HT1080 (cell line): ENCODE results near the gene TMEM81. TPM values are rescaled to one million over a fixed set of nuclear protein-coding genes. Genes with fewer than 3 reads are reported as not detected.

ENCODE experiments used
- DNase-seq: peaks from one replicate; pipeline ENCODE4 v3.0.0-alpha.2; 2015; ENCODE audit warnings: low read depth
- total RNA-seq: library from RNA; depleted of rRNA; stranded (reverse); fragments of >200 nt; shearing (Covaris generic); gene quantifications from 2 replicates; pipeline ENCODE4 v1.2.3, GENCODE V29; 2014

The TMEM81 gene
- total RNA-seq, 1 experiment from 2014 or later = 1.2 TPM

GRCh38 chr1:205077158-205077933, 6.9 kb downstream of the TMEM81 start:
- DNase-seq = no peak

GRCh38 chr1:205076245-205076761, 8.0 kb downstream of the TMEM81 start:
- DNase-seq = no peak

- no peak for DNase-seq
Measured at GRCh38 chr1:205075642-205076155, 8.6 kb downstream of the TMEM81 start.

- peak; percentile 6 for DNase-seq
Measured at GRCh38 chr1:205074513-205074912, 9.7 kb downstream of the TMEM81 start.

- DNase-seq = no peak
Measured at GRCh38 chr1:205074084-205074483, 10.2 kb downstream of the TMEM81 start.

- DNase-seq = peak; percentile 36
Measured at GRCh38 chr1:205073511-205073910, 10.7 kb downstream of the TMEM81 start.

- no peak for DNase-seq
Measured at GRCh38 chr1:205072881-205073280, 11.4 kb downstream of the TMEM81 start.

GRCh38 chr1:205072286-205072685, 12.0 kb downstream of the TMEM81 start:
- no peak for DNase-seq

- no peak for DNase-seq
Measured at GRCh38 chr1:205071801-205072200, 12.5 kb downstream of the TMEM81 start.

- DNase-seq = no peak
Measured at GRCh38 chr1:205071028-205071409, 13.2 kb downstream of the TMEM81 start.

- DNase-seq = peak; percentile 24
Measured at GRCh38 chr1:205069371-205070125, 14.7 kb downstream of the TMEM81 start.

GRCh38 chr1:205068457-205069040, 15.7 kb downstream of the TMEM81 start:
- no peak for DNase-seq

- DNase-seq = no peak
Measured at GRCh38 chr1:205068001-205068400, 16.3 kb downstream of the TMEM81 start.

GRCh38 chr1:205067031-205067430, 17.2 kb downstream of the TMEM81 start:
- DNase-seq = no peak

GRCh38 chr1:205066141-205066818, 18.0 kb downstream of the TMEM81 start:
- DNase-seq = no peak

GRCh38 chr1:205065666-205066065, 18.6 kb downstream of the TMEM81 start:
- DNase-seq = no peak

- no peak for DNase-seq
Measured at GRCh38 chr1:205064741-205065316, 19.4 kb downstream of the TMEM81 start.

GRCh38 chr1:205064301-205064700, 20.0 kb downstream of the TMEM81 start:
- DNase-seq = no peak

GRCh38 chr1:205062895-205063294, 21.4 kb downstream of the TMEM81 start:
- DNase-seq = no peak

- no peak for DNase-seq
Measured at GRCh38 chr1:205062319-205062718, 21.9 kb downstream of the TMEM81 start.

- DNase-seq = peak; percentile 65
Measured at GRCh38 chr1:205061665-205062069, 22.6 kb downstream of the TMEM81 start.
